ENCODE results near the gene RNASEL.
"Not testable (repeated sequence)": the region's sequence is repeated elsewhere in the genome, so short reads cannot be mapped to it uniquely, and the experiment has no call there.

RNASEL gene

GRCh38 chr1:182588500-182589396, at the start of gene RNASEL:
TSS of gene RNASEL (minus strand) at chr1:182589256. CDS start at chr1:182586806, 2,450 bp downstream.
- no peaks in the 10 kb centered on the region for H3K27me3 ChIP-seq
- TF ChIP-seq Cebpa-rat (IDR thresholded peaks at IDR 0.05), result no peak
- peak within 1 kb of the TSS; percentile 77 for H3K4me3 ChIP-seq
- H3K36me3 ChIP-seq, result peaks cover 28% of the 10 kb centered on the region
- peak within 1 kb of the TSS; percentile 85 for H3K9ac ChIP-seq
- H4K20me1 ChIP-seq, result no peaks in the 10 kb centered on the region
- H3K27ac ChIP-seq, result peak within 1 kb of the TSS; percentile 92
- H3K4me1 ChIP-seq, result peaks cover 34% of the 10 kb centered on the region
- peak within 1 kb of the TSS; percentile 79 for H3K4me2 ChIP-seq
- H3K9me3 ChIP-seq, result peaks cover 6% of the 10 kb centered on the region

GRCh38 chr1:182637769-182638168, 48.7 kb upstream of the RNASEL start:
- H3K4me1 ChIP-seq, result peaks cover 42% of the 10 kb centered on the region
- no peak overlapping the region for H3K9ac ChIP-seq
- H3K27ac ChIP-seq, result no peak overlapping the region
- H3K9me3 ChIP-seq, result no peaks in the 10 kb centered on the region
- no peak overlapping the region for H3K4me3 ChIP-seq
- TF ChIP-seq Cebpa-rat (IDR thresholded peaks at IDR 0.05), result no peak
- no peaks in the 10 kb centered on the region for H4K20me1 ChIP-seq
- H3K36me3 ChIP-seq, result no peaks in the 10 kb centered on the region
- H3K27me3 ChIP-seq, result no peaks in the 10 kb centered on the region
- H3K4me2 ChIP-seq, result no peak overlapping the region

- Histone ChIP-seq H3K4me2 (peak overlapping the region; percentile 77), H3K27me3 (no peaks in the 10 kb centered on the region), H3K36me3 (no peaks in the 10 kb centered on the region), H4K20me1 (no peaks in the 10 kb centered on the region), H3K4me3 (no peak overlapping the region), H3K27ac (no peak overlapping the region), H3K9me3 (no peaks in the 10 kb centered on the region), H3K9ac (0 out of 2 replicates have a peak overlapping the region, but pooled peaks have one; percentile 1), H3K4me1 (peaks cover 57% of the 10 kb centered on the region)
- TF ChIP-seq Cebpa-rat (IDR thresholded peaks at IDR 0.05), result no peak
Measured at GRCh38 chr1:182635871-182636270, 46.8 kb upstream of the RNASEL start.

GRCh38 chr1:182634306-182635072, 45.4 kb upstream of the RNASEL start:
- Histone ChIP-seq H3K4me3 (no peak overlapping the region), H3K27ac (peak overlapping the region; percentile 78), H3K9me3 (no peaks in the 10 kb centered on the region), H3K9ac (peak overlapping the region; percentile 65), H3K4me1 (peaks cover 70% of the 10 kb centered on the region), H4K20me1 (no peaks in the 10 kb centered on the region), H3K27me3 (no peaks in the 10 kb centered on the region), H3K4me2 (peak overlapping the region; percentile 77), H3K36me3 (no peaks in the 10 kb centered on the region)
- no peak for TF ChIP-seq Cebpa-rat (IDR thresholded peaks at IDR 0.05)

- Histone ChIP-seq H3K27ac (peak overlapping the region; percentile 78), H3K4me2 (peak overlapping the region; percentile 77), H3K4me3 (no peak overlapping the region), H3K9ac (peak overlapping the region; percentile 65), H3K9me3 (no peaks in the 10 kb centered on the region), H4K20me1 (no peaks in the 10 kb centered on the region), H3K27me3 (no peaks in the 10 kb centered on the region), H3K36me3 (no peaks in the 10 kb centered on the region), H3K4me1 (peaks cover 78% of the 10 kb centered on the region)
- TF ChIP-seq Cebpa-rat (IDR thresholded peaks at IDR 0.05), result no peak
Measured at GRCh38 chr1:182633657-182634281, 44.7 kb upstream of the RNASEL start.

- no peak for TF ChIP-seq Cebpa-rat (IDR thresholded peaks at IDR 0.05)
- peak overlapping the region; percentile 78 for H3K27ac ChIP-seq
- H4K20me1 ChIP-seq, result no peaks in the 10 kb centered on the region
- H3K4me1 ChIP-seq, result peaks cover 82% of the 10 kb centered on the region
- no peak overlapping the region for H3K9ac ChIP-seq
- H3K36me3 ChIP-seq, result no peaks in the 10 kb centered on the region
- no peaks in the 10 kb centered on the region for H3K9me3 ChIP-seq
- H3K4me2 ChIP-seq, result peak overlapping the region; percentile 77
- H3K27me3 ChIP-seq, result no peaks in the 10 kb centered on the region
- H3K4me3 ChIP-seq, result no peak overlapping the region
Measured at GRCh38 chr1:182633031-182633430, 44.0 kb upstream of the RNASEL start.

- Histone ChIP-seq H3K27ac (peak overlapping the region; percentile 22; the same call in 1 of the 2 replicates), H3K4me1 (peaks cover 82% of the 10 kb centered on the region), H3K4me2 (peak overlapping the region; percentile 77)
- not testable (repeated sequence) for H3K36me3 ChIP-seq, H3K9ac ChIP-seq, H3K9me3 ChIP-seq, H3K4me3 ChIP-seq, H4K20me1 ChIP-seq, H3K27me3 ChIP-seq
- TF ChIP-seq Cebpa-rat (IDR thresholded peaks at IDR 0.05), result peak; percentile 40; the same call in 1 of the 2 replicates
Measured at GRCh38 chr1:182632441-182632857, 43.4 kb upstream of the RNASEL start.

GRCh38 chr1:182631954-182632353, 42.9 kb upstream of the RNASEL start:
- Histone ChIP-seq H3K27ac (peak overlapping the region; percentile 22; the same call in 1 of the 2 replicates), H3K4me2 (peak overlapping the region; percentile 77), H4K20me1 (no peaks in the 10 kb centered on the region), H3K4me3 (no peak overlapping the region), H3K4me1 (peaks cover 82% of the 10 kb centered on the region), H3K9me3 (no peaks in the 10 kb centered on the region), H3K9ac (no peak overlapping the region), H3K36me3 (no peaks in the 10 kb centered on the region), H3K27me3 (no peaks in the 10 kb centered on the region)
- no peak for TF ChIP-seq Cebpa-rat (IDR thresholded peaks at IDR 0.05)

GRCh38 chr1:182631053-182631677, 42.1 kb upstream of the RNASEL start:
- no peak overlapping the region for H3K4me3 ChIP-seq
- TF ChIP-seq Cebpa-rat (IDR thresholded peaks at IDR 0.05), result no peak
- H4K20me1 ChIP-seq, result no peaks in the 10 kb centered on the region
- H3K9me3 ChIP-seq, result no peaks in the 10 kb centered on the region
- no peaks in the 10 kb centered on the region for H3K36me3 ChIP-seq
- no peaks in the 10 kb centered on the region for H3K27me3 ChIP-seq
- H3K4me2 ChIP-seq, result peak overlapping the region; percentile 71; the same call in 1 of the 2 replicates
- H3K27ac ChIP-seq, result 0 out of 2 replicates have a peak overlapping the region, but pooled peaks have one; percentile 65
- peaks cover 79% of the 10 kb centered on the region for H3K4me1 ChIP-seq
- no peak overlapping the region for H3K9ac ChIP-seq
